GM21528 (cell line): Measurements from ENCODE around the gene LRFN3.
"Not testable (repeated sequence)": the region's sequence is repeated elsewhere in the genome, so short reads cannot be mapped to it uniquely, and the experiment has no call there.

Experiments used
- ATAC-seq: cut with Tn5 transposase; IDR thresholded peaks from one replicate; pipeline ENCODE4 v1.9.1; 2021; ENCODE audit warnings: mild to moderate bottlenecking, moderate library complexity; ENCODE audit not compliant: unreplicated experiment, low FRiP score

LRFN3 gene

DNA sequence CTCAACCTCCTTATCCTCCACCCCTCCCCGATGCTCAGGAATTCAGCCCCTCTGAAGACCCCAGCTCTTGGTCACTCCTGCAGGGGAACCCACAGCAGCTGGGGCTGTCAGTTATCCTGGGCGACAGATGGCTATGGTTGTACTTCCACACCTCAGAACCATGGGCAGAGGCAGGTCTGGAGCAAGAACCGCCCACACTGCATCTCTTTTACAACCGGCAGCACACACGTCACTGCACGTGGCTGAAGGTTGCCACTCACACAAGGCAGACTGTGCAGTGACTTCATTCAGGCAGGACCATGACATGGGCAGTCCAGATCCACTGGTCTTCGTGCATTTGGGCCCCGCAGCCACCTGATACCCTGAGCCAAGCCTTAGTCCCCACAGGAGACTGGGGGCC lies 37.3 kb downstream of the LRFN3 start:
- ATAC-seq: no peak

DNA sequence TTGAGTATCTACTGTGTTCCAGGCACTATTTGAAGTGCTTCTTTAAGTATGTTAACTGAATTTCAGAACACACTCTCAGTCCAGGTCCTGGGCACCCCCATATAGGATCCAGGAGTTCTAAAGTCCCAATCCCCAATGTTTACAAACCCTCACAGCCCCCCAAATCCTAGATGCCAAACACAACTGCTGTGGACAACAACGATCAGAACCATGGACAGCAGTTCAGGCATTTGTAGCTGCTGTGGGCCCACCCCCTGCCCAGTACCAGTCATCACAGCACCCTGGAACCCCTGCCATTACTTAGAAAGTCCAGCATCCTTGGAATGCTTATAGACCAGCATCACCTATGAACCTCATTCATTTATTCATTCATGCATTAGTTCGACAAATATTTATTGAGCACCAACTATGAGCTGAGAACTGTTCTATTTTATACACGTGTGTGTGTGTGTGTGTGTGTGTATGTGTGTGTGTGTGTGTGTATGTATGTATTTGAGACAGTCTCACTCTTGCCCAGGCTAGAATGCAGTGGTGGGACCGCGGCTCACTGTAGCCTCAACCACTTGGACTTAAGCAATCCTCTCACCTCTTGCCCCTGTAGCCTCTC lies 39.5 kb downstream of the LRFN3 start:
- ATAC-seq: no peak

DNA sequence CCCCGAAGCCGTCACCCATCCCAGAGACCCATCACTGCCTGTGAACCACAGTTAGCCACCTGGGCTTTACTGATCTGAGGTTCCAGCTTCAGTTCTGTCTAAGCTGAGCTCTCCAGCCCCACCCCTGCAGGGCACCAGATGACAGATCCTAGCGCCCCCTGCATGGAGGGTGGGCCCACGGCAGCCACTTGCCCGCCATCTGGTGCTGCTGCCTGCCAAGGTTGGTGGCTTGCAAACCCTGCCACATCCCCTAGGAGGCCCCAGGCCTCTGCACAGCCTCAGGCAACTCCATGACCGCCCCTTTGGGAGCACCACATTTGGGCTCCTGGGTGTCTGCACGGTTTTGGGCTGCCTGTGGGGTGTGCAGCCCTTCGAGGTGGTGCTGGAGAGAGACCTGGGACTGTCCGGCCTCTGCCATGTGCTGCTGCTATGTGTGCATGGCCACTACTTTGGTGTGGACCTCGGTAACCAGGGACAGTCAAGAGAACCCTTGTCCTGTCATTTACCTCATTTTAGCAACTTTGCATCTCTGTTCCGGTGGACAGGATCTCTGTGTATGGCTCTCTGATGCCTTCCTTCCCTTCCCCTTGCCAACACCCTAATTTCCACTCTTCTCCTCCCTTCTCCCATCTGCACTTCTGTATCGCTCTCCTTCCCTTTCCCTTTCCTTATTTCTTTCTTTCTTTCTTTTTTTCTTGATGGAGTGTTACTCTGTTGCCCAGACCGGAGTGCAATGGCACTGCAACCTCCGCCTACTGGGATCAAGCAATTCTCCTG lies 41.5 kb downstream of the LRFN3 start:
- ATAC-seq: no peak

DNA sequence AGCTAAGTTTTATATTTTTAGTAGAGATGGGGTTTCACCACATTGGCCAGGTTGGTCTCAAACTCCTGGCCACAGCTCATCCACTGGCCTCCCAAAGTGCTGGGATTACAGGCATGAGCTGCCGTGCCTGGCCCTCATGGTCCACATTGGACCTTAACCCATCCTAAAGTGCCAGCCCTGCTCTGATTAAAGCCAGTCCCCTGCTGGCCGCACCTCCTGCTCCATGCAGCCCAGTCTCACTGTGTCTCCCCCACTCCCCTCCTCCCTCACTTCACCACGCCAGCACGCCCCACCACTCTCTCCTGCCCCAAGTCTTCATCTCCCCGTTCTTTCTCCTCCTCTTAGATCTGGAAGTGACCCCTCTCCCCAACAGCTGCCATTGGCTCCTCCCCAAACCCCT lies 42.1 kb downstream of the LRFN3 start:
- ATAC-seq: no peak

DNA sequence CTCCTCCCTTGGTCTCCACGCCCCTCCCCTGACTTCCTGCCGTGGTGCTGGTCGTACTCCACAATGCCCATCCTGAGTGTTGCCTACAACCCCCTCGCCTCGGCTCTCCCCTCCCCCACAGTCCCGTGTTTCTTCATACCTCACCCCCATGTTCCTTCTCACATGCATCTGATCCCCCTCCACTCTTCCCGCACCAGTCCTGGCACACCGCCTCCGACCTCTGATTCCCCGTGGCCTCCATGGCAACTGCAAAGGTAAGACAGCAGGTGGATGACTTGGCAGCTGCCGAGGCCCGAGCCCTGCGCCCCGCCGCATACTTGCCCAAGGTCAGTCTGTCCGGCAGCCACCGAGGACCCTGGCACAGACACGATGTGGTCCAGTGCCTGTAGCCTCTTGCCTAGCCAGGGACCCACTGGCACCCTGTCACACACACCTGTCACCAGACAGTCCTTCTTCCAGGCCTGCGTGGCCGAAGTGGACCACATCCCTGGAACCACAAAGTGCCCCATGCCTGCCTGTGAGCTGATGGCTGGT lies 42.7 kb downstream of the LRFN3 start:
- ATAC-seq: no peak

DNA sequence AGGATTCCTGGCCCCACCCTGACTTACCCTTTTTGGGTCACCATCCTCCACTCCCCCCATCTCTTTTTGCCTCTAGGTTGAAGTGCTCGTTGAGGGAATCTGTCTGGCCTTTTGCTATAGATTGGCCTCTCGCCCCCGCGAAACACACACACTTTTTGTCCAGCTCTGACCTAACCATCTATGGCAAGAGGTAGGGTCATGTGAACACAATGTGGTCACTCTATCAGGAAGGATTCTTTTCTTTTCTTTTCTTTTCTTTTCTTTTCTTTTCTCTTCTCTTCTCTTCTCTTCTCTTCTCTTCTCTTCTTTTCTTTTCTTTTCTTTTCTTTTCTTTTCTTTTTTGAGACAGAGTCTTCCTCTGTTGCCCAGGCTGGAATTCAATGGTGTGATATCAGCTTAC lies 44.8 kb downstream of the LRFN3 start:
- ATAC-seq: not testable (repeated sequence)

DNA sequence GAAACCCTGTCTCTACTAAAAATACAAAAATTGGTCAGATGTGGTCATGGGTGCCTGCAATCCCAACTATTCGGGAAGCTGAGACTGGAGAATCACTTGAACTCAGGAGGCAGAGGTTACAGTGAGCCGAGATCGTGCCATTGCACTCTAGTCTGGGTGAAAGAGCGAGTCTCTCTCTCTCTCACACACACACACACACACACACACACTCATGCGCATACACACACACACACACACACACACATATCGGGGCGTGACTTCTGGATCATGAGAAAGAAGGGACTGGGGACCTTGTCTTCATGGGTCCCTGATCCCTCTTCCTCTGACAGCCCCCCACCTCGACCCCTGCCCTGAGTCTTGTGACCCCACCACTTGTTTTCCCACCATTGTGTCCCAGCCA lies 47.0 kb downstream of the LRFN3 start:
- no peak for ATAC-seq

DNA sequence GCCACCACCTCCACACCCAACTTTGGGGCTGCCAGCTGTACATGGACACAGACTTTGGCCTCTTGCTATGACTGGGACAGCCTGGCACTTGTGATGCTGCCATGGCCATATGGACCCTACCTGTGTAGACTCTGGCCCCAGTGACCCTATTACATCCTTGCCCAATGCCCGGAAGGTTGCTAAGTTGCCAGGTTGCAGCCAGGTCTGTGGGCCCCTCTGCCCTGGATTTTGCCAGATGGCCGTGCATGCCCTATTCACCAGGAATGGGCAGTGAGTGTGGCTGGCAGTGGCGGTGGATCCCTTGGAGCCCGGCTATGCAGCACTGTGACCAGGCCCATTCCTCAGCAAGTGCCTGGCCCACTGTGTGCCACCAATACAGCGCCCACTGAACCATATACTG lies 49.9 kb downstream of the LRFN3 start:
- ATAC-seq: no peak

DNA sequence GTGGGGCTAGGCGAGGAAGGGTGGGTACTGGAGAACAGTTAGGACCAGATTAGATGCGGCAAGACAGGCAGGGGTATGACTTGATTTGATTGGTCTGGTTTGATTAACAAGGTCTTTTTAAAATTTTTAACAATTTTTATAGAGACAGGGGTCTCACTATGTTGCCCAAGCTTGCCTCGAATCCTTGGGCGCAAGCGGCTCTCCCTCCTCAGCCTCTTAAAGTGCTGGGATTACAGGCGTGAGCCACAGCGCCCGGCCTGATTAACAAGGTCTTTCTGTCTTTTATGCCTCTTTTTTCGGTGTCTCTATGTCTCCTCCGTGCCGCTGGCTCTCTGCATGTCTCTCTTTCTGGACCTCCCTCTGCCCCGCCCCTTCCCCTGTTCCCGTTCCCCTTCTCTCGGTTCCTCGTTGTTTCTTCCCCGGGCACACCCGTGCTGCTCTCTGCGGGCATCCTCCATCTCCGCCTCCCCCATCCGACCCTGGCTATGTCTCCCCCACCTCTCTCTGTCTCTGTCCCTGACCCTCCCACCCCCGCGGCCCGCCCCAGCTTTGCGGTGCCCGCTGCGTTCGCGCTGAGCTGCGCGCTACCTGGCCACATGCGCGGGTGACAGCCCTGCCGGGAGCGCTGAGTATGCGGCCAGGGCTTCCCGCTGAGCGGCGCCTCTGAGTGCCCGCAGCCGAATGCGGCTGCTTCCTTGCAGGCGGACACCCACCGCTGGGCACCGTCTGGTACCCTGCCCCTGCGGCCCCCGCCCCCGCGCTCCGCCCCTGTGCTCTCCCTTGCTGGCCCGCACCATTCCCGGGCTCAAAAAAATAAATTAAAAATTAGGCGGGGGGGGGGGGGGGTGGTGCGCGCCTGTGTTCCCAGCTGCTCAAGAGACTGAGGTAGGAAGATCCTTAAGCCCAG lies 50.7 kb downstream of the LRFN3 start:
- no peak for ATAC-seq

DNA sequence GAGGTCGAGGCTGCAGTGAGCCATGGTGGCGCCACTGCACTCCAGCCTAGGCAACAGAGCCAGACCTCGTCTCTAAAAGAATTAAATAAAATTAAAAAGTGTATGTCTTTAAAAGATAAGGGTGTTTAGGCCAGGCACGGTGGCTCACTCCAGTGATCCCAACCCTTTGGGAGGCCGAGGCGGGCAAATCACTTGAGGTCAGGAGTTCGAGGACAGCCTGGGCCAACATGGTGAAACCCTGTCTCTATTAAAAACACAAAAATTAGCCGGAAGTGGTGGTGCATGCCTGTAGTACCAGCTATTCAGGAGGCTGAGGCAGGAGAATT lies 51.4 kb downstream of the LRFN3 start:
- ATAC-seq: no peak

DNA sequence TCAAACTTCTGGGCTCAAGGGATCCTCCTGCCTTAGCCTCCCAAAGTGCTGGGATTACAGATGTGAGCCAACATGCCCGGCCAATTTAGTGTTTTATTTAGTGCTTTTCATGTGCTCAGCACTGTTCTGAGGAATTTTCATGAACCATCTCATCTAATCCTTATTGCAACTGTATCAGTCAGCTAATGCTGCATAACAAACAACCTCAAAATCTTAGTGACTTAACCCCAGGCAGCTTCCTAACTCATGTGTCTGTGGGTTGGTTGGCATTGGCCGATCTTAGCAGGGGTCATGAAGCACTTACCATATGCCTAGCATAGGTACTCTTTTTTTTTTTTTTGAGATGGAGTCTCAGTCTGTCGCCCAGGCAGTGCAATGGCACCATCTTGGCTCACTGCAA lies 52.6 kb downstream of the LRFN3 start:
- no peak for ATAC-seq

DNA sequence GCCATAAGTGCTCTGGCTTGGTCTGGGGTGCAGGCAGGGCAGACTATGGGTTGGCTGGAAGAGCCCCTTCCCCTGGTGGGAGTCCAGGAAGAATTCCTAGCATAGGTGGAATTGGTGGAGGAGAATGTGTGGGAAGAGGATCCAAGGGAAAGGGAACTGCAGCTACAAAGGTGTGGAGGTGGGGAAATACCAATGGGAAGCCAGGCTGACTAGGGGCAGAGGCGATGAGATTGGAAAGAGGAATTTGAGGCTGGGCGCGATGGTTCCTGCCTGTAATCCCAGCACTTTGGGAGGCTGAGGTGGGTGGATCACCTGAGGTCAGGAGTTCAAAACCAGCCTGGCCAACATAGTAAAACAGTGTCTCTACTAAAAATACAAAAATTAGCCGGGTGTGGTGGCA lies 54.0 kb downstream of the LRFN3 start:
- ATAC-seq: no peak

DNA sequence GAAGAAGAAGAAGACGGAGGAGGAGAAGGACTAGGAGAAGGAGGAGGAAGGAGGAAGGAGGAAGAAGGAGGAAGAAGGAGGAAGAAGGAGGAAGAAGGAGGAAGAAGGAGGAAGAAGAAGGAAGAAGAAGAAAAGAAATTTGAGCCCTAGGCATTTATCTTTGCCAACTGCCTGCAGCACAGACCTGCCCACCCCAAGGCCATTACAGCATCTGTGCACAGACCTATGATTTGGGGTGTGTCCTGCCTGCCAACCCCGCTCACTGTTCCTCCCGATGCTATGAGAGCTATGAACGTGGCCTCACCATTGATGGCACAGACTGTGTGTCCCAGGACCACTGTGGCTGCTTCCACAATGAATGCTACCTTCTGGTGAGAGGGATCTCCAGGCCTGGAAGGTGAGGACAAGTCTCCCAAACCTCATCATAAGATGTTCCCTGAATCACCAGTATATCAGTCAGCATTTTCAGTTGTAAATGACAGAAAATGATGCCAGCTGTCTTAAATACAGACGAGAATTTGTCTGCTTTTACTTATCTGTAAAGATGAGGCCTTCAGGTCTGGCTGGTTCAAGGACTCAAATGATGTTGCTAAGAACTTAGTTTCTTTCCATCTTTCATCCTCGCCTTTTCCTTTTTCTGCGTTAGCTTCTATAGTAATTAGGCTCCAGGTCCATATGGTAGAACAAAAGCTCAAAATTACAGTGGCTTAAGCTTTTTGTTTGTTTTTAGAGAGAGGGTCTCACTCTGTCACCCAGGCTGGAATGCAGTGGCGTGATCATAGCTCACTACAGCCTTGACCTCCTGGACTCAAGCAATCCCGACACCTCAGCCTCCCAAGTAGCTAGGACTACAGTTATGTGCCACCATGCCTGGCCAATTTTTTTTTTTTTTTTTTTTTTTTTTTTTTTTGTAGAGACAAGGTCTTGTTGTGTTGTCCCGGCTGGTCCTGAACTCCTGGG lies 54.9 kb downstream of the LRFN3 start:
- ATAC-seq: no peak

DNA sequence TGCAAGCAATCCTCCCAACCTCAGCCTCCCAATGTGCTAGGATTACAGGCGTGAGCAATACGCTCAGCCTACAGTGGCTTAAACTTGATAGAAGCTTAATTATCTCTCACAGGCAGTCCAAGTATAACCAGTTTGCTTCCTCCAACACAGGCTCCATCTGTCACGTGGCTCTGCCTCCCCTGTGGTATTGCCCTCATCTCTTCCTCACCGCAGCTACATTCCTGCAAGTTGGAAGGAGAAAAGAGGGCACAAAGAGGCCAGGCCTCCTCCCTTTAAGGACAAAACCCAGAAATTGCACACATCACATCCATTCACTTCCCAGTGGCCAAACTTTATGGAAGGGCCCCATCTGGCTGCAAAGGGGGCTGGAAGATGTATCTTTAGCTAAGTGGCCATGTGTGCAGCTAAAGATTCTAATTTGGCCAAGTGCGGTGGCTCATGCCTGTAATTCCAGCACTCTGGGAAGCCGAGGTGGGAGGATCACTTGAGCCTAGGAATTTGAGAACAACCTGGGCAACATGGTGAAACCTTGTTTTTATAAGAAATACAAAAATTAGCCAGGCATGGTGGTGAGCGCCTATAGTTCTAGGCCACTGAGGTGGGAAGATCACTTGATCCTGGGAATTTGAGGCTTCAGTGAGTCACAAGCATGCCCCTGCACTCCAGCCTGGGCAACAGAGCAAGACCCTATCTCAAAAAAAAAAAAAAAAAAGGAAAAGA lies 55.7 kb downstream of the LRFN3 start:
- ATAC-seq: no peak

DNA sequence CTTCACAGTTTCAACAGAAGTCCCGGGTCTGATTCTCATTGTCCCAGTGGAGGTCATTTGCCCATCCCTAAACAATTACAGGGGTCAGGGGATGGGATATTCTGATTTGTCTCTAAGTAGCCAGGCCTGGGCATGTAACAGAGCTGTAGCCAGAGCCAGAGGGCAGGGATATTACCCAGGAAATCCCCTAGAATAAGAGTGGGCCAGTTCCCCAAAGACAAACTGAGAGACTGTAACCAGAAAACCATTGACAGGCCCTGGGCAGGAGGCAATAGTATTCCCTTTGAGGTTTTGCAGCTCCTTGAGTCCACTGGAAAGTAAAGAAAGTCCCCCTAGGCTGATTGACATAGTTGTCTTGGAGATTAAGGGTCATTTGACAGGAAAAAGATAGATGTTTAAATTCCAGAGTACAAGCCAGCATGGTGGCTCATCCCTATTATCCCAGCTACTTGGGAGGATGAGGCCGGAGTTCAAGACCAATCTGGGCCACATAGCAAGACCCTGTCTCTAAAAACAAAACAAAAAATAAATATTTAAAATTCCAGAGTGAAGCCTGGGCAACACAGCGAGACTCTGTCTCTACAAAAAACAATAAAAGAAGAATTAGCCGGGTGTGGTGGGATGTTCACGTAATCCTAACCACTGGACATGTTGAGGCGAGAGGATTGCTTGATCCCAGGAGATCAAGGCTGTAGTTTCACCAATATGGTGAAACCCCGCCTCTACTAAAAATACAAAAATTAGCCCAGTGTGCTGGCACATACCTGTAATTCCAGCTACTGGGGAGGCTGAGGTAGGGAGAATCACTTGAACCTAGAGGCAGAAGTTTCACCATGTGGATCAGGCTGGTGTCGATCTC lies 57.0 kb downstream of the LRFN3 start:
- no peak for ATAC-seq

DNA sequence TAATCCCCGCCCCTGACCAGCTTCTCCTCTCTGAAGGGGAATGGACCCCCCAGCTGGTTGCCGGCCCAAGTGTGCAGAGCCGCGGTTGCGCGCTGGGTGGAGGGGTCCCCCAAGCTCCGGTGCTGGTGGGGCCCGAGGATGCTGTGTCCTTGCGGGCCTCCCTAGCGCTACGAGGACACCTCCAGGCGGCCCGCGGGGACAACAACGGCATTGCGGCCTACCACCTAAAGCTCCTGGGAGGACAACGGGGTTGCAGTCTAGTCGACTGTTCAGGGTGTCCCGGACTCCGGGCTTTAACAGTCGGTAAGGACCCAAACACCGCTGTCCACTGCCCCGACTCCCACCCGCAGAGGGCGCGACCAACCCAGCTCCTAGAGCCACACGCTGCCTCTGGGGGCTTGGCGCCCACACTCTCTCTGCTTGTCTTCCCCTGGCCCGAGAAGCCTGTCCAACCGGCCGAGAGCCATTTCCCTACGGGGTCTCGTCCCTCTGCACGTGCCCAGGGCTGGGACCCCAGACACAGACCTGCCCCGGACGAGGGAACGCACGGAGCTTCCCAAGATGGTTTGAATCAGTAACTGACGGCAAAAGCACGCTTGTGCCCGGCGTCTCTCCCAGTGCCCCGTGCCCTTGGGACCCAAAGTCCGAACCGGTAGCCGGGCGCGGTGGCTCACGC lies 57.9 kb downstream of the LRFN3 start:
- no peak for ATAC-seq
